Stimulated activated CD8-positive, alpha-beta memory T cell treated with anti-CD3 and anti-CD28 coated beads, Interleukin-4, amount 100 ng/mL, for 4 hours (primary cell): ENCODE measurements around the gene SMPD4.
"Not testable (repeated sequence)": the region's sequence is repeated elsewhere in the genome, so short reads cannot be mapped to it uniquely, and the experiment has no call there.

ENCODE experiments used
- DNase-seq, 2 donors: peaks; one replicate each; pipeline ENCODE4 v3.0.0-alpha.2; 2020; ENCODE audit warnings: low read depth in 2 of 2, low spot score in 1 of 2

Gene SMPD4

DNA sequence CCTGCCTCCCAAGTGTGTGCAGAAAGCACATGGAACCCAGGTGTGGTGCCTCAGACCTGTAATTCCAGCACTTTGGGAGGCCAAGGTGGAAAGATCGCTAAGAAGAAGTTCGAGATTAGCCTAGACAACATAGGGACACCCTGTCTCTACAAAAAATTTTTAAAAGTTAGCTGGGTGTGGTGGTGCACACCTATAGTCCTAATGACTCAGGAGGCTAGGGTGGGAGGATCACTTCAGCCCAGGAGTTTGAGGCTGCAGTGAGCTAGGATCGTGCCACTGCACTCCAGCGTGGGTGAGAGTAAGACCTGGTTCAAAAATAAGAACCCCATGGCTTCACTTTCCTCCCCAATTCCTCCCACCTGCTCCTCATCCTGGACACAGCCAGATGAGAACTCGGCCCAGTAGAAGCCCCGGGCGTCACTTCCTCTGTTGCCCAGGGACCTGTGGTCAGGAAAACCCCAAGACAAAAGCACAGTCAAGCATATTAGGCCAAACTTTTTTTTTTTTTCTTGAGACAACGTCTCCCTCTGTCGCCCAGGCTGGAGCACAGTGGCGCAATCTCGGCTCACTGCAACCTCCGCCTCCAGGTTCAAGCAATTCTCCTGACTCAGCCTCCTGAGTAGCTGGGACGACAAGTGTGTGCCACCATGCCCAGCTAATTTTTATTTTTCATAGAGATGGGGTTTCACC lies 23.4 kb downstream of the SMPD4 start:
- not testable (repeated sequence) for DNase-seq

DNA sequence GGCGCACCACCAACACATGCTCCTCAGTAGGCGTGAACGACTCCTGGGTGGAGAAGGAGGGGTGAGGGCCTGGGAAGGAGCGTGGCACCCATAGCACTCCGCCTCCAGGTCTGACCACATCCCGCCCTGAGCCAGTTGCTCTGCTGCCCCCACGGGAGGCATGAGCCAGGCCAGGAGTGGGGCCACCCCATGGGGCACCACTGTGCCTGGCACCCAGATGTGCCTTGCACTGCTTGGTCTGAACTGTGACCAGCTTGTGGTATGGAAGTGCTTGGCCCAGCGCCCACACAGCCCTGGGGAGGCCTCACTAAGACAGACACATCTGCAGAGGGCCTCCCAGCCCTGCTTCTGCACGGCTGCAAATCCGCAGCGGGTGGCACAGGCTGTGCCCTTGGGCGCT lies 24.0 kb downstream of the SMPD4 start:
- not testable (repeated sequence) for DNase-seq

DNA sequence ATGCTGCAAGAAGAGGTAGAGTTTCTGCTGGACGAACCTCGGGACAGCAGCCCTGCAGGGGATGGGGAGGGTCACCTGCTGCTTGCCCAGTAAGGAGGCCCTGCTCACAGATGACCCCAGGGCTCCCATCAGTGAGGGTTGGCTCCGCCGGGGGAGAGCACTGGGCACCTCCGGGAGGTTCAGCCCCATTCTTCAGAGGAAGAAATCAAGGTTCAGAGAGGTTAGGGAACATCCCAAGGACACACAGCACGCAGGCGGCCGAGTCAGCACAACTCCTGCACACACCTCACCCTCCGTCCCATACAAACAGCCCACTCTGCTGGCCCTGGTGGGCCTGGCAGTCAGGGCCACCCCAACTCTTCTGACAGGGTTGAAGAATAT lies 24.8 kb downstream of the SMPD4 start:
- no peak for DNase-seq

DNA sequence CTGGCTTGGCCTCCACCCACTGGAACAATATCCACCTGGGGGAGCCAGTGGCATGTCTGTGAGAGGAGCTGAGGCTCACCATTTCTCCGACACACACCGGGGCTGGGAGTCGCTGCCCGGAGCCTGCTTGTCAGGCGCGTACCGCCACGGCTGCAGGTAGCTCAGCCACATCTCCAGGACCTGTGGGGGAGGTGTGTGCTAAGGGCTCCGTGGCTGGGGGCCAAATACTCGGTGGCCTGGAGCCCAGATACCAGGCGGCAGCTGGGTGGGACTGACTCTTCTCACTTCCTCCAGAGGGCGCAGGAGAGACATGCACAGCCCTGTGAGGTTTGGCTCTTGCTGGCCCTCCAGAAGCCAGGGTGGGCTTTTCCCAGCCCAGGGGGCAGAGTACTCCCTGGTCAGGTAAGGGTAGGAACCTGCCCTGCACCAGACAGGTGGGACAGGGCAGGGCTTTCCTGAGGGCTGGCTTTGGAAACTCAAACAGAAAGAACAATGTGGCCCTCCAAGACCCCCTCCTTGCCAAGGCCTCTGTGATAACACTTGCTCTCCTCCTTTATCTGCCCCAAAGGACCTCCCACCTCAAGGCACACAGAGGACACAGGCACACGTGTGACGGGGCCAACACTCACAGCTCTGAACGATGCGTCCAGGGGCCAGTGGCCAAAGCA lies 25.3 kb downstream of the SMPD4 start:
- DNase-seq, result not testable (repeated sequence)

DNA sequence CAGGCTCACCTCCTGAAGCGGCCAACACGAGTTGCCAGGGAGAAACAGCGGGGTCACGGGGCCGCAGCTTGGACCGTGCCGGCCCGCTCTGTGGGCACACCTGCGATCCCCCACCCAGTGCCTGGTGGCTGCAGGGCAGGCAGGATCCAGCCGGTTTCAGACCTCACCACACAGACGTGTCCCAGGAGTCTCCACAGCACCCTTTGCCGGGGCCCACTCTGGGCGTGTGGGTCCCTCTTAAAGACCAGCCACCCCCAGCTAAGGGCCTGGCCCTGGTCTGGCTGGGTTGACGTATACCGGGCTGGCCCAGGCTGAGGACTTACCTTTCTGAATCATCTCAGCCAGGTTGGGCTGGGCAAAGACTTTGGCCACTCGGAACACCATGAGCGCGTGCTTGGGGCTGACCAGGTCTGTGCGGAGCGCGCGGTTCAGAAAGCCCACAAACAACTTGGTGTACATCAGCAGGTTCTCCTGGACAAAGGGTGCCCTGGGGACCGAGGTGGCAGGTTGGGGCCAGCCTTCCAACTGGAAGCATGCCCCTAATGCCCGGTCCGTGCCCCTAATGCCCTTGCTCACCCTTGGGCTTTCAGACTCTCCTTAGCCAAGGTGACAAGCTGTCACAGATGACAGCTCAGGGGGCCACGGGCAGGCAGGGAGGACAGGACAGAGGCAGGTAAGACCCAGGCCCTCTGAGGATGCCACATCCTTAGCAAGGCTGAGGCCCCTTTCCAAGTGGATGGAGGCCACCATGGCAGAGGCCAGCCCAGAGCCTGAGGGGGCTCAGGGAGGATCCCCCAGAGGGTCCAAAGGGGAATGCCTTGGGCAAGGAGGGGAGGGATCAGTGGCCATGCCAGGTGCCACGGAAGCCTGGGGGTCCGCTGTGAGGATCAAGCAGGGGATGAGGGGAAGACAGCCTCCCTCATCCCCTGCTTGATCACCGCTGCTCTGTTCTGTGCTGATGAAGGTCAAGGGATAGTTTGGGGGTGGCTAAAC lies 26.3 kb downstream of the SMPD4 start:
- no peak for DNase-seq

DNA sequence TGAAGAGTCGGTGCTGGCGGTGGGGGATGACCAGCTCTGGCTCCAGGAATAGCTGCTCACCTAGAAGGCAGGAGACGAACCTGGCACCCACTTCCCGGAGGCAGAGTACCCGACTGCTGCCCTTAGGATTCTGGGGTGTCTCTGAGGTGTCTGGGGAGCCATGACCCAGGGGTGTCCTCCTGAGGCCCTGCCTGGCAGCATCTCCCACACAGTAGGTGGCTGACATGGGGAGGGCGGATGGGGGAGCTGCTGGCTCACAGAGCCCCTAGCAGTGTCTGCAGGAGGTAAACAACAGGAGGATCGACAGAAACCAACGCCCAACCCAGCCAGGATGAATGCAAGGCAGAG lies 27.0 kb downstream of the SMPD4 start:
- not testable (repeated sequence) for DNase-seq

DNA sequence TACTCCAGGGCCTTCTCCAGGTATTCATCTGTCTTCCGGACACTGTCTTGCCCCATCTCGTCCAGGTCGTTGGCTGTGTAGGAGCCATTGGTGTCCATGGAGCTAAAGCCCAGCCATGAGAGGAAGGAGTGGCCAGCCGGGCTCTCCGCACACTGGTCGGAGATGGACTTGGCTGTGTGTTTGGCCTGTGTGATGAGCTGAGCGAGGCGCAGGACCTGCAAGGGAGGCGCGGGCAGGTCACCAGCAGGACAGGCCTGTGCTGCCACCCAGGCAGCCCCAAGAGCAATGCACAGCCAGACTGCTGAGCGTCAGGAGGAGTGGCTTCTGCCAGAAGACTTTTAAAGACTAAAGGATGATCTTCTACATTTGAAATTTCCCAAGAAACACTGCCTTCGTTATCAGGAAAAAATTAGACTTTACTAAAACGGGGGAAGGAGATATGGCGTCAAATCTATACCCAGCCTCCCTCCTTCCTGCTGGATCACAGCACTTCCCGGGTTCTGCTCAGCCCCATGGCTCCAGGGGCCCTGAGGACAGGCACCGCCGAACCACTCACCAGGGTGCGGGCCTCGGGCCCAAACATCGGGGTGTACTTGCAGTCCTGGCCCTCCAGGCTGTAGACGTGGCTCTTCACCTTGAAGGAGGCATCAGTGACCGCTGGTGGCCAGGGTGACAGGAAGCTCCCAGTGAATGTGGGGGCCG lies 27.5 kb downstream of the SMPD4 start:
- not testable (repeated sequence) for DNase-seq

DNA sequence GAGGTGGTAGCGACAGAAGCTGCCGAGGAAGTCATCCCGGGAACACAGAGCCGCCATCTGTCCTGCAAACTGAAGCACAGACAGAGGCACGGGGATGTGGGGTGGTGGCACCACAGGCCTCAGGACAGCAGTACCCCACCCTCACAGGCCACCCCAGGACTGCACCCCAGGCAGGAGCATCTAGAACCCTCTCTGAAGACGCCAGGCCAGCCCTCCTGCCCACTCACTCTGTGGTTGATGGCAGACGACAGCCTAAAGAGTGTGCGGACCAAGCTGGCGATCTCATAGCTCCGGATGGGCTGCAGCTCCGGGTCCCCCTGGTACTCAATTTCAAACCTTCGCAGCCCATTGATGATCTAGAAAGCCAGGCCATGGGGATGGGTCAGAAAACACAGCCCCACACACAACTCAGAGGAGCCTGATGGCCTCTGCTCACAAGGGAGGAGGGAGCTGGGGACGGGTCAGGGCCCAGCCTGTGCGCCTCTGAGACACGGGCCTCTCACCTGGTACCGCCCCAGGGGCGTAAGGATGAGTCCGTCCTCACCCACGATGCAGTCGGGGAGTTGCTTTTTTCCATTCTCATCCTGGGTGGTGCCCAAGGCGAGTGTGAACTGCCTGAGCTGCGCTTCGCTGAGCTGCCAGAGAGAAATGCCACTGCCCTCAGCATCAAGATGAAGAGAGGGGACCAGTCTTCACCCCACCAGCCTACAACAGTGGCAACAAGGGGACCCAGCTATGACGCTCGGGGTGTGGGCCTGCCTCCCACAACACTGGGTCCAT lies 28.4 kb downstream of the SMPD4 start:
- no peak for DNase-seq

DNA sequence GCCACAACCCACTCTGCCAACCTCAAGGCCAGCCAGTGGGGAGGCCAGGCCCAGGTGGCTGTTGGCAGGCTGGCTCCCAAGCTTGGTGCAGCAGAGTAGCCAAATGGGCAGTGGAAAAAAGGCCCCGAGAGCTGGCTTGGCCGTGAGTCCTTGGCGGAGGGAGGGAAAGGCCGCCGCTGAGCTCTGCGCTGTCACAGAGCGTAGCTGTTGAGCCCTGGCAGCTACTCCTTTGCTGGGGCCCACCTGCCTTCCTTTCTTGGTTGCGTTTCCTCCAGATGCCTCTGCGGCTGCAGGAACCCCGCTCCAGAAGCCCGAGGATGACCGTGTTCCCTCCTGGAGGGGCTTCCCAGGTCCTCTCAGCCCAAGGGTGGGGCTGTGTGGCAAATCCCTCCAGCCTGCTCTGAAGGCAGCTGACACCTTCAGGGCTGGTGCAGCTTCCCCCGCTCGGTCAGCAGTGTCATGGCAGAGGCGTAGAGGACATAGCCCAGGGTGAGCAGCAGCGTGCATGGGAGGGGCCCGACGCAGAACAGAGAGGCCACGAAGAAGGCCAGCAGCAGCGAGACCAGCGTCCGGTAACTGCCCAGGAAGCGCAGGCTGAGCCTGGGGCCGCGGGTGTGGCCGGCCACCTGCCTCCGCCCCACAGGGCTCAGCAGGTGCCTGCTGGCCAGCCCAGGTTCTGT lies 29.1 kb downstream of the SMPD4 start:
- DNase-seq, result not testable (repeated sequence)

DNA sequence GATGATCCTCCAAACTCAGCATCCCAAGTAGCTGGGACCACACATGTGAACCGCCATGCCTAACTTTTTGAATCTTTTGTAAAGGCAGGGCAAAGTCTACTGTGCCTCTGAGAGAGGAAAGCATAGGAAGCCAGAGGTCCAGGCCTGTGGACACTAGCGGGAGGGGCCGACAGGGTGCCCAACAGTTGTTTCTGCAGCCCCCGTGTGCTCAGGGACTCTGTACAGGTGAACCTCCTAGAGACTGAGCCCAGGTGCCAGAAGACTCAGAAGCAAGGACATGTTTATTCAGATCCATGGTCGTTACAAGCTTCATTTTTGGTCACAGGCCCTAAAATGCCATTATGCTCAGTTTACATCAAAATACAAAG lies 30.3 kb downstream of the SMPD4 start:
- not testable (repeated sequence) for DNase-seq

DNA sequence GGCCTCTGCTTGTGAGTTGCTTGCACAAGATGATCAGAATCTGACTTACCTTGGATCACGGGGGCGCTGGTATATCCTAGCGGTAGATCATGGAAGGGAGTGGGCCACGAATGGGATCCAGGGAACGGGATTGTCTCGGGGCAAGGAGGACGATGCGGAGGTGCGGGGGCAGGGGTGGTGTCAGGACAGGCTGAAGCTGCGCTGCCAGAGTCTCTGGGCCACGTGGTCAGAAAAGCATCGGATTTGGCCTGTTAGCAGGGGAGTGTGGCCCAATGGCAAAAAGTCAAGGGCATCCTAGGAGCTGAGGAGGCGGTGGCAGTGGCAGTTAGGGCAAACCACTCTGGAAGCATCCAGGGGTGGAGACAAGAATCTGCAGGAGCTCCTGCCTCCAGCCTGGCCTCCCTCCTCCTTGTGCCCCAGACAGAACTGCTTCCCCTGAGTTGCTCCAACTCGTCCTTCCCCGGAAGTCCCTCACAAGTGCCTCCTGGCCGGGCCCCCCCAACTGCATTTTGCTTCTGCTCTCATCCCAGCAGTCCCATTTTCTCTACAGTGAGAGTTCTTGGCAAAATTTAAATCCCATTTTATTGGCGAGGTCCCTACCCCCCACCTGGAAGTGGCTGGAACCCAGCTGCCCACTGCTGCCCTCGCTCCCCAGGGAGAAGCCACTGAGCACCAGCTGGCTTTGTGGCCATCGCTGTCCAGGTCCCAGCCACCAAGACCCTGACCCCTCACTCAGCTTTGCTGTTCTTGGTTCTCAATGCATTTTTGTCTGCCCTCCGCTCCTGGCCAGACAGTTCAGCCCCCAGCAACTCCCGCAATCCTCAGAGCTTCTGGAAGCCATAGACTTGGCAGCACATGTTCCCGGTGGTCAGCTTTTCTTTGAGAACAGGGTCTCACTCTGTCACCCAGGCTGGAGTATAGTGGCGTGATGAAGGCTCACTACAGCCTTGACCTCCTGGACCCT lies 30.9 kb downstream of the SMPD4 start:
- DNase-seq, result no peak

DNA sequence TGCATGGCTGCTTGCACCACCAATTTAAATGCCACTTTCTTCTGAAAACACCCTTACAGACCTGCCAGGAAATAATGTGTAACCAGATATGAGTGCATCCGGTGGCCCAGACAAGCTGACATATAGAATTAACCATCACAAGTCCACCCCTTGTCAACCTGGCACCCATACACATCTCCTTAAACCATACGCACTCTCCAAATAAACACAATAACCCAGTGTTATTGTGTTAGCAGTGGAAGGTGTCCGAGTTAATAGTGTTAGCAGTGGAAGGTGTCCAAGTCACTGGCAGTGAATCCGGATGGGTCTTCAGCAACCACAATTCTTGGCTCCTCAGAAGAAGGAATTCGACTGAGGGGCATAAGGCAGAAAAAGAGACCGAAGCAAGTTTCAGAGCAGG lies 32.9 kb downstream of the SMPD4 start:
- not testable (repeated sequence) for DNase-seq

DNA sequence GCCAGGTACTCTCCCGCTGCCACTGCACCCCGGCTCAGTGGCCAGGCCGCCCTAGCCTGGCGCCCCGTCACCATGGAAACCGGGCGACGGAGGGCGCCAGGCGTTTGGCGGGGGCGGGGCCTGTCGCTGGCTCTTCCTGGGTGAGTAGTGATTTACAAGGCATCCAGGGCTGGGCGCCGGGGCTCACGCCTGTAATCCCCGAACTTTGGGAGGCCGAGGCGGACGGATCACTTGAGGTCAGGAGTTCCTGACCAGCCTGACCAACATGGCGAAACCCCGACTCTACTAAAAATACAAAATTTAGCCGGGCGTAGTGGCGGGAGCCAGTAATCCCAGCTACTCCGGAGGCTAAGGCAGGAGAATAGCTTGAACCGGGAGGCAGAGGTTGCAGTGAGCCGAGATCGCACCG lies 36.4 kb downstream of the SMPD4 start, which contains the start of gene CCDC74B:
Gene CCDC74B (minus strand): TSS at position 107 of the 409 bp plus-strand sequence. CDS start 116 bp downstream, outside the sequence.
- peak in 1 of 2 donors; percentile 29 for DNase-seq

DNA sequence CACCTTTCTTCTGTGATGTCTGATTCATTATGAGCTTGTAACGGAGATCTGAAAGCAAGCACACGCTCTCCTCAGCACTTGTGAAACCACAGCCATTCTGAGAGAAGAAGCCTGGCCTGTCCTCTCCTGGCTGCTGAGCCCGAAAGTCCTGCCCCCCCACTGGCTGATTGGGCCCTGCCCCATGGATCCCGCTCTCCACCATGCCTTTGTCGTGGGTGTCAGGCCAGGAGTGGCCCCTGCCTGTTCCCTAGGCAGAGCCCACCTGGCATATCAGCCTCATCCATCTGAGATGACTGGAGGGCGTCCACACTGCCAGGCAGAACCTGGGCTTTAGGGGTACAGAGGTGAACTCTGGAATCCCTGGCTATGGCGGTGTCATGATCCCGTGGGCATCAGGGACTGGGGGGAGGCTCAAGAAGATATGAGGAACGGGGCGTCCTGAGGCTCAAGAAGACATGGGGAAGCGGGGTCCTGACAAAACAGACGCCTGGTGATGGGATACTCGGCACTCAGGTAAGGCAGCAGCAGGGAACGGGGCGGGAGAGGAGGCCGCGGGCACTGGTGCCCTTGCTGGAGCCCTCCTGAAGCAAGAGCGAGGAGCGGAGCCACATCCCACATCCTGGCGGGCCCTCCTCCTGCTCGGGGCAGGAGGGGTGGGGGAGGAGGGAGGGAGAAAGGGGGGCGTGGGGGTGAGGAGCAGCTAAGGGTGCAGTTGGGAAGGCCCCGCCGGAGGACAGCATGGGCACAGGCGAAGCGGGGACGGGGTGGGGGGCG lies 37.9 kb downstream of the SMPD4 start:
- DNase-seq, result not testable (repeated sequence)

DNA sequence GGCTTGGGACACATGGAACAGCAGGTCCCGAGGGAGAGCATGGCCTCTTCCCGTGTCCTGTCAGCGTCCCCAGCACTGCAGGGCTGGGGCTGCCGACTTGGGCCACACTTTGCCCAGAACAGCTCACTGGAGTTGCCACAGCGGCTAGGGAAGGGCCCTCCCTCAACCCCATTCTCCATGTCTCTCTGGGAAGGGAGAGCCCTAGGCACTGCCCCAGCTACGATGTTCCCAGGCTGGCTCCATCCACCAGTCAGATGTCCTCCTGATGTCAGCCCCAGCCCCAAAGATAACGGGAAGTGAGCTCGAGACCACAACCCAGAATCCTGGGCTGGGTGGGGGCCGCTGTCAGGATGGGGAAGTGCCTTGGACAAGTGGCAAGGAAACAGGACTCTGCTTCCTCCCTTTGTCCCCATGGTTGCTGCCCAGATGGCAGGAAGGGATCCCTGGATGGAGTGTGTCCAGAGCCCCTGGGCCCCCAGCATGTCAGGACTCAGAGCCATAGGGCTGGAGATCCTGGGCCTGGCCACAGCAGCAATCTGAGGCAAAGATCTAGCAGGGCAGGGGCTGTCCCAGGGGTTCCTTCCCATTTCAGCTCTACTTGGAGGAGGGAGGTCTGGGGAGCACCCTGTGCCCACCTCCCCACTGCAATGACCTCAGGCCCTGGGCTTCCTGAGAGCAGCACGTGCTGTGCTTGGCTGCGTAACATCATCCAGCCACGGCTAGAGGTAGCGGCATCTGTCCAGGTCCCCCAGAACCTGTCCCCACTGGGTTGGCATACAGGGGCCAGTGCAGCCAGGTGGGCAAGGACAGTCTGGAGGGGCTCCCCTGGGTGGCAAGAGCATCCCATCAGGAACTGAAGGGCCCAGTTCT lies 38.8 kb downstream of the SMPD4 start:
- DNase-seq, result not testable (repeated sequence)

DNA sequence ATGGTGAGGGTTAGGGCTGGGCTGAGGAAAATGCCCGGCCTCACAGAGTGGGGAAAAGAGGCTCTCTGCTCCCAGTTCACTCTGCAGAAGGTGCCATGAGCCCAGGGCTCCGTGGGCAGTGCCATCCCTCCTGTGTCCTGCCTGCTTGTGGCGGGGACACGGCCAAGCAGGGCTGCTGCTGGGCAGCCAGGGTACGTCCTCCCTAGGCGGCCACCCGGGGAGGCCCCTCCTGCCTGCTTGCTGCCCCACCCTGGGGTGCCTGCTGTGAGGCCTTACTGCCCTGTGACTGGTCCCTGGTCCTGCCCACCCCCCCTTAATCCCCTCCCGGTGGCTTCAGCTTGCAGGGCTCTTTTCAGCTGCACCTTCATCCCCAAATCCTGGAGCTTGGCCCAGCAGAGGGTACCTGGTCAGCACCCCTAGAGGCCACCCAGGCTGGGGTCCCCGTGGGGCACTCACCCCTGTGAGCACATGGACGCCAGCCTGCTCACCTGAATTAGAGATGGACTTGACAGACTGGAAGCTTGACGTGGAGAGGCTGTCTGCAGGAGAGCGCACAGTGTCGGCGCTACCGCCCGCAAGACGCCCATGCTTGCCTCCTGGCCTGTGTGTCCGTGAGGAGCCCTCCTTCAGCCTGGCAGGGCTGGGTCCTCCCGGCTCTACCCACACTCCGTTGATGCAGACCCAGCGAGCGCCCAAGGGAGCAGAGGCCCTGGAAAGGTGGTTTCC lies 39.6 kb downstream of the SMPD4 start:
- DNase-seq, result not testable (repeated sequence)
